K562 (cell line): ENCODE measurements around the gene NHSL2. TPM values are rescaled to one million over a fixed set of nuclear protein-coding genes. Genes with fewer than 3 reads are reported as not detected.

Experiments
- ATAC-seq: fragments of 200-7000 bp; cut with Tn5 transposase; 3 replicates; pipeline ENCODE4 v1.9.1; 2020; ENCODE audit warnings: moderate library complexity
- BruUV-seq: library from RNA; stranded (reverse); fragments of 400-500 nt; replicated peaks from 2 replicates; lab custom pipeline; 2021; lab: Mats Ljungman, UMichigan
- CTCF ChIA-PET: fragments of 300-600 bp; formaldehyde crosslinking; extraction: SDS; loops from one replicate; lab custom pipeline; 2021; ENCODE audit warnings: low intra/inter-chr PET ratio; lab: Yijun Ruan, JAX
- POLR2A ChIA-PET: fragments of 300-600, 350-650 bp; sonication (Branson Sonifier 250); formaldehyde crosslinking; extraction: SDS; loops from one replicate; lab custom pipeline; 2021; ENCODE audit warnings: antibody characterized with exemption, inconsistent platforms; lab: Yijun Ruan, JAX
- DNase-seq, 4 experiments: peaks; one replicate each; pipeline versions ENCODE4 v3.0.0 to v3.0.0-alpha.2; 2011 to 2018; ENCODE audit warnings: low spot score in 3 of 4, mixed read lengths in 3 of 4; ENCODE audit errors: extremely low read depth in 1 of 4
- FAIRE-seq: peaks from 2 replicates; lab custom pipeline; 2011; peaks lifted over from hg19 to GRCh38; lab: Jason Lieb, UNC
- H2AFZ ChIP-seq: 2 replicates; pipeline ENCODE4 v1.6.0; 2011; ENCODE audit warnings: low read depth, low read length, control low read depth, inconsistent platforms
- H3K27ac ChIP-seq: fragments of 200-600 bp; 3 replicates; pipeline ENCODE4 v1.8.0; 2011; ENCODE audit warnings: low read depth, mild to moderate bottlenecking, control low read depth, inconsistent platforms, low read length, moderate library complexity, mixed read lengths; ENCODE audit errors: extremely low read depth
- H3K27me3 ChIP-seq, 2 experiments: fragments of 300-600 bp in 1 of 2; 2 replicates in 1 of 2; 3 replicates in 1 of 2; pipeline versions ENCODE4 v1.6.0 to v1.8.0; 2011; ENCODE audit warnings: inconsistent platforms in 2 of 2, low read length in 2 of 2, mild to moderate bottlenecking in 1 of 2, mixed read lengths in 1 of 2, moderate library complexity in 1 of 2; ENCODE audit not compliant: control insufficient read depth in 2 of 2, insufficient read depth in 2 of 2
- H3K36me3 ChIP-seq: fragments of 300-600 bp; 3 replicates; pipeline ENCODE4 v1.8.0; 2011; ENCODE audit warnings: mild to moderate bottlenecking, low read length, inconsistent platforms; ENCODE audit not compliant: control insufficient read depth, insufficient read depth
- H3K4me1 ChIP-seq, 2 experiments: fragments of 200-600 bp in 1 of 2; replicated peaks in 1 of 2; 2 replicates in 1 of 2; 3 replicates in 1 of 2; pipeline versions ENCODE4 v1.5.1 to v1.8.0; 2011; ENCODE audit warnings: inconsistent platforms in 2 of 2, low read length in 2 of 2, mild to moderate bottlenecking in 1 of 2, mixed read lengths in 1 of 2, moderate library complexity in 1 of 2; ENCODE audit not compliant: control insufficient read depth in 2 of 2, insufficient read depth in 2 of 2
- H3K4me2 ChIP-seq: 2 replicates; pipeline ENCODE4 v1.6.1; 2011; ENCODE audit warnings: low read length, control low read depth, inconsistent platforms, mixed read lengths; ENCODE audit not compliant: insufficient read depth
- H3K4me3 ChIP-seq: fragments of 200-600 bp; sonication (generic), shearing (Covaris generic); 2 replicates; pipeline ENCODE4 v1.5.1; 2016; ENCODE audit warnings: control low read depth, inconsistent platforms
- H3K79me2 ChIP-seq: fragments of 200-600 bp; 3 replicates; pipeline ENCODE4 v1.8.0; 2011; ENCODE audit warnings: low read length, inconsistent platforms; ENCODE audit not compliant: control insufficient read depth, insufficient read depth
- H3K9ac ChIP-seq, 2 experiments: 2 replicates each; pipeline versions ENCODE4 v1.6.0 to v1.6.1; 2011; ENCODE audit warnings: low read depth in 2 of 2, low read length in 2 of 2, control low read depth in 1 of 2, inconsistent platforms in 1 of 2, mild to moderate bottlenecking in 1 of 2, mixed read lengths in 1 of 2; ENCODE audit not compliant: insufficient read depth in 1 of 2
- H3K9me1 ChIP-seq: one replicate; pipeline ENCODE4 v1.6.0; 2011; ENCODE audit warnings: inconsistent platforms, mild to moderate bottlenecking, low read length, moderate library complexity; ENCODE audit not compliant: control insufficient read depth, insufficient read depth
- H3K9me3 ChIP-seq: replicated peaks from 2 replicates; pipeline ENCODE4 v1.5.1; 2011; ENCODE audit warnings: low read depth, low read length, inconsistent platforms; ENCODE audit not compliant: control insufficient read depth, insufficient read depth
- H4K20me1 ChIP-seq: replicated peaks from 2 replicates; pipeline ENCODE4 v1.6.1; 2011; ENCODE audit warnings: low read length, inconsistent platforms, mixed read lengths; ENCODE audit not compliant: control insufficient read depth, insufficient read depth
- BRD9 ChIP-seq: fragments of 450-650 bp; IDR thresholded peaks from 2 replicates; pipeline ENCODE4 v1.6.1; 2018; ENCODE audit warnings: low read depth; ENCODE audit not compliant: partially characterized antibody
- CBX3 ChIP-seq, 2 experiments: IDR thresholded peaks; 1 replicate in 1 of 2; 2 replicates in 1 of 2; pipeline ENCODE4 v1.6.1; 2012; ENCODE audit warnings: inconsistent platforms in 2 of 2, low read length in 2 of 2, borderline replicate concordance in 1 of 2, control low read depth in 1 of 2
- HNRNPUL1 ChIP-seq: fragments of 200-400 bp; formaldehyde crosslinking; IDR thresholded peaks from 2 replicates; pipeline ENCODE4 v1.6.1; 2017; ENCODE audit warnings: low read length
- MBD2 ChIP-seq: sonication (generic); IDR thresholded peaks from 2 replicates; pipeline ENCODE4 v1.6.1; 2016; ENCODE audit warnings: low read depth, borderline replicate concordance
- MYC ChIP-seq, 2 experiments: fragments of 250-450 bp in 1 of 2; sonication (Bioruptor Pico) in 1 of 2; IDR thresholded peaks; 2 replicates each; pipeline versions ENCODE4 v1.5.1 to v1.6.1; 2012 to 2021; ENCODE audit warnings: low read depth in 2 of 2, borderline replicate concordance in 1 of 2, improper control_type of control experiment in 1 of 2, low read length in 1 of 2, mild to moderate bottlenecking in 1 of 2, moderate library complexity in 1 of 2
- PHF8 ChIP-seq: fragments of 200-600 bp; sonication (generic); IDR thresholded peaks from 2 replicates; pipeline ENCODE4 v1.6.1; 2012; ENCODE audit warnings: mixed run types, mild to moderate bottlenecking, inconsistent platforms, low read length, moderate library complexity, borderline replicate concordance
- TFAM ChIP-seq: fragments of 250-450 bp; sonication (Bioruptor Pico); conservative IDR thresholded peaks from 2 replicates; pipeline ENCODE4 v1.5.0; 2021; ENCODE audit warnings: mild to moderate bottlenecking, moderate library complexity
- ZNF79 ChIP-seq: fragments of 250-450 bp; sonication (Bioruptor Pico); IDR thresholded peaks from 2 replicates; pipeline ENCODE4 v1.4.0; 2020; ENCODE audit warnings: low read depth, mild to moderate bottlenecking, moderate library complexity
- ZSCAN32 ChIP-seq: fragments of 450-650 bp; formaldehyde crosslinking; IDR thresholded peaks from 2 replicates; pipeline ENCODE4 v1.4.0; 2020; ENCODE audit warnings: mild to moderate bottlenecking, moderate library complexity
- WGBS: fragments of 100-300 bp; shearing (Covaris generic); methylation state at CpG from one replicate; pipeline ENCODE4 v1.1.6; 2016; ENCODE audit warnings: low coverage, mixed read lengths; ENCODE audit not compliant: insufficient coverage; ENCODE audit errors: missing lambda C conversion rate; 5-methylcytosine and 5-hydroxymethylcytosine counted together
- in situ Hi-C: fragments of 300-500 bp; cut with MboI; formaldehyde crosslinking; loops from 4 replicates; pipeline ENCODE4 v1.15.0; 2018; ENCODE audit warnings: inconsistent platforms, mixed read lengths
- intact Hi-C: fragments of 100-400 bp; cut with micrococcal nuclease; formaldehyde crosslinking; loops from 2 replicates; pipeline ENCODE4 v1.14.2; 2022
- polyA plus RNA-seq, 8 experiments: library from polyadenylated mRNA; depleted of rRNA in 4 of 8; stranded (reverse) in 5 of 8; unstranded in 3 of 8; fragments of >200 nt; fragmentation: Nextera tagmentation in 2 of 8; fragmentation: Illumina TruSeq in 1 of 8; extraction: Ambion mirVana in 2 of 8; extraction: Trizol in 1 of 8; gene quantifications; 2 replicates each; pipeline versions ENCODE4 v1.2.1 to v1.2.3, GENCODE V29; 2011 to 2014; ENCODE audit warnings: inconsistent platforms in 1 of 8, missing spikeins in 1 of 8
- total RNA-seq, 7 experiments: library from RNA; depleted of rRNA in 6 of 7; stranded (reverse); fragments of >200 nt in 6 of 7; fragmentation: Illumina TruSeq in 2 of 7; extraction: Trizol in 2 of 7; gene quantifications; 2 replicates each; pipeline versions ENCODE4 v1.2.1 to v1.2.3, GENCODE V29; 2011 to 2021; ENCODE audit warnings: low replicate concordance in 1 of 7
- TF ChIP-seq, protein P1 (sequence below): fragments of 250-450 bp; sonication (Bioruptor Pico); IDR thresholded peaks from 2 replicates; pipeline ENCODE4 v1.8.0; 2022; ENCODE audit warnings: moderate library complexity, mild to moderate bottlenecking, inconsistent platforms

NHSL2 gene
- total and polyA plus RNA-seq, 9 of the 15 experiments (the other 6 are each of a cell fraction or from before 2014, with no cell fraction given) = 0.02 TPM; not detected in 8

DNA sequence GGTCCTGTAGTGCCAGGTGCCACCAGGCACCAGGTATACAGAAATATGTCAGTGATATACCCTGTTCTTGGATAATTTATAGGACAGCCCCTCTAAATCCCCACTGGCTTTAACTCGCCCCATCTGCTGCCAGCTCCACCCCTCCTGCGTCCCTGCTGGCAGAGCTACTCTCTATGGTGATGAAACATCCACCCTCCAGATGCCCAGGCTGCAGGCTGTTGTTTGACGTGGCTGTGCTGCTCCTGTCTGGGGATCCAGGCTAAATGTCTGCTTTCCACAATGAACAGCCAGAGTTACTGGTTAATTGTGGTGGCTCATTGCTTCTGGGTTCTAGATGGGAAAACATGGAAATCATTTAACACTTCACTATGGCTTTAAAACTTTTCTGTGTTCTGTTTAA lies 12.9 kb downstream of the NHSL2 start:
- no peaks in the 10 kb centered on the region for H3K36me3 ChIP-seq
- H4K20me1 ChIP-seq = no peaks in the 10 kb centered on the region
- no TSS peak for BruUV-seq
- H3K79me2 ChIP-seq = no peaks in the 10 kb centered on the region
- no peak overlapping the region for H3K4me3 ChIP-seq
- ChIA-PET POLR2A (interaction anchor here (0.6 kb wide), 1 partner anchor 18 kb away, joined by 3 read pairs; no protein-coding TSS in a partner anchor), CTCF (no interaction called here)
- H3K4me2 ChIP-seq = no peak overlapping the region
- H3K27ac ChIP-seq = no peak overlapping the region
- H2AFZ ChIP-seq = no peak overlapping the region
- TF ChIP-seq, protein P1, sequence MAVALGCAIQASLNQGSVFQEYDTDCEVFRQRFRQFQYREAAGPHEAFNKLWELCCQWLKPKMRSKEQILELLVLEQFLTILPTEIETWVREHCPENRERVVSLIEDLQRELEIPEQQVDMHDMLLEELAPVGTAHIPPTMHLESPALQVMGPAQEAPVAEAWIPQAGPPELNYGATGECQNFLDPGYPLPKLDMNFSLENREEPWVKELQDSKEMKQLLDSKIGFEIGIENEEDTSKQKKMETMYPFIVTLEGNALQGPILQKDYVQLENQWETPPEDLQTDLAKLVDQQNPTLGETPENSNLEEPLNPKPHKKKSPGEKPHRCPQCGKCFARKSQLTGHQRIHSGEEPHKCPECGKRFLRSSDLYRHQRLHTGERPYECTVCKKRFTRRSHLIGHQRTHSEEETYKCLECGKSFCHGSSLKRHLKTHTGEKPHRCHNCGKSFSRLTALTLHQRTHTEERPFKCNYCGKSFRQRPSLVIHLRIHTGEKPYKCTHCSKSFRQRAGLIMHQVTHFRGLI = no peak
- no peak for TF ChIP-seq TFAM (CRISPR knock-in tag)
- no peak for TF ChIP-seq HNRNPUL1
- TF ChIP-seq BRD9 = no peak
- no peak for TF ChIP-seq MBD2
- no peak for TF ChIP-seq PHF8
- TF ChIP-seq CBX3 (IDR thresholded peaks at IDR 0.05; ENCODE audit: borderline replicate concordance in 1 of 2, low read length in 2 of 2) = no peak
- TF ChIP-seq MYC (IDR thresholded peaks at IDR 0.05; ENCODE audit: low read depth, low read length) = no peak
- no peak for TF ChIP-seq MYC (CRISPR knock-in tag; IDR thresholded peaks at IDR 0.05; ENCODE audit: borderline replicate concordance, low read depth)
- no peak for TF ChIP-seq ZNF79 (CRISPR knock-in tag)
- TF ChIP-seq ZSCAN32 (CRISPR knock-in tag) = no peak
- WGBS = 0% methylated on average over 3 of the region's 3 CpGs
- FAIRE-seq (no peak), ATAC-seq (no peak), DNase-seq (no peak)
- H3K9me3 ChIP-seq = no peaks in the 10 kb centered on the region
- H3K9ac ChIP-seq = no peak overlapping the region
- intact Hi-C loops (no loop called here), in situ Hi-C loops (no loop called here)
- peaks cover 0 to 11% of the 10 kb centered on the region in 2 experiments; a peak in 2 of 5 replicates for H3K27me3 ChIP-seq
- H3K9me1 ChIP-seq = peaks cover 2% of the 10 kb centered on the region
- H3K4me1 ChIP-seq = no peaks in the 10 kb centered on the region
